Amniotic epithelial cell (primary cell): ENCODE measurements around the gene FAM174B.

Source experiments
- DNase-seq: peaks from one replicate; pipeline ENCODE4 v3.0.0-alpha.2; 2010; ENCODE audit warnings: low read depth

FAM174B gene

DNA sequence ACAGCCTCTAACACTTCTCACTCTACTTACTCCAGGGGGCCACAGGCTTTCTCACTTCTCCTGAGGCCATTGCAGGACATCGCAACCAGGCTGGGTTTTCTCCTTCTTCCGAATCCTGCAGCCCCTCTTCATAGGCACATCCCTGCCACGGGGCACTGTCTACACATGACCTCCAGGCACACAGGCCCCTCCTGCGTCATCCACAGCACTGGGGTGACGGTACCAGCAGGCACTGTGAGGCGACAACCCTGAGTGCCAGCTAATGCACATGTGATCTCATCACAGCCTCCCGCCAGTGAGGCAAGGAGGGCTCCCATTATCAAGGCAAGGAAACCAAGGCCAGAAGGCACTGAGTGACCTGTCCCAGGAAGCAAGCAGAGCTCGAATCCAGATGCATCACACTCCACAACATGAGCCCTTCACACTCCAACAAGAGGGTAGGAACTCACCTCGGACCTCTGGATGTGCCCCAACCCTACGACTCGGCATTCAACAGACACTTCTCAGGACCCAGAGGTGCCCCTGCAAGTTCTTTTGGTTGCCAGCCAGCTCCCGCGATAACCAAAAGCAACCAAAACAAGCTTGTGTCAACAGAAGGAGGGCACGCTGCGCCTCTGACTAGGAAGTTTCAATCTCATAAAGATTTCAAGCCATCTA, 16.7 kb downstream of the FAM174B start:
- DNase-seq = no peak

DNA sequence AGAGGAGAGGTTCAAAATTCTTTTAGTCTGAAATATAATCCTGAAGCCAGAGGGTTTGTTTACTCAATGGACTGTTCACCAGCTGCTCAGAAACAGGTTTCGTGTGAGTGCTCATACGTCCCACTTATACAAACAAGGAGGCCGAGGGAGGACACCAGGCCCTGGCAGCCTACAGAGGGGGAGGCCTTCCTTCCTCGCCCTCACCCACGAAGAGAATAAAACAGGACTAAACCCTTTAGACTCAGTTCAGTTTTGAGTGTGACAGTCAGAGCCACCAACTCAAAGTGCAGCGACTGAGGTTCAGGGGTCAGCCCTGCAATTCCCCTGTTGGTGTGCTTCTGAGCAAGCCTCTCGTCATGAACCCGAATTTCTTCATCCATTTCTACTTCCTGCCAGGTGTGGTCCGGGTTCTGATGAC, 17.3 kb downstream of the FAM174B start:
- DNase-seq = no peak

- DNase-seq = no peak
These were observed 17.9 kb downstream of the FAM174B start for GRCh38 chr15:92637626-92638025.

GRCh38 chr15:92636908-92637481, 18.6 kb downstream of the FAM174B start:
- no peak for DNase-seq

- DNase-seq = no peak
These were observed 19.1 kb downstream of the FAM174B start for GRCh38 chr15:92636401-92636907.

DNA sequence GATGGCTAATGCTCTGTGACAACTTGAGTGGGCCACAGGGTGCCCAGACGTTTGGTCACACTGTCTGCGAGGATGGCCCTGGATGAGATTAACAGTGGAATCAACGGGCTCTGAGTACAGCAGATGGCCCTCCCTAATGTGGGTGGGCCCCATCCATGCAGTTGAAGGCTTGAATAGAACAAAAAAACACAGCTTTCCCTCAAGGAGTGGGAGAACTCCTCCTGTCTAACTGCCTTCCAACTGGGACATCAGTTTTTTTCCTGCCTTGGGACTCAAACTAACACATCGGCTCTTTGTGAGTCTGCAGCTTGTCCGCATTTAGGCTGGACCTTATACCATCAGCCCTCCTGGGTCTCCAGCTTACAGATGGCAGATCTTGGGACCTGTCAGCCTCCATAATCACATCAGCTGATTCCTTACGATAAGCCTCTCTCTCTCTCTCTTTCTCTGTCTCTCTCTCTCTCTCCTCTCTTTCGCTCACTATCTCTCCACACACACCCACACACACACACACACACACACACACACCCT, 20.8 kb downstream of the FAM174B start:
- DNase-seq = no peak

DNA sequence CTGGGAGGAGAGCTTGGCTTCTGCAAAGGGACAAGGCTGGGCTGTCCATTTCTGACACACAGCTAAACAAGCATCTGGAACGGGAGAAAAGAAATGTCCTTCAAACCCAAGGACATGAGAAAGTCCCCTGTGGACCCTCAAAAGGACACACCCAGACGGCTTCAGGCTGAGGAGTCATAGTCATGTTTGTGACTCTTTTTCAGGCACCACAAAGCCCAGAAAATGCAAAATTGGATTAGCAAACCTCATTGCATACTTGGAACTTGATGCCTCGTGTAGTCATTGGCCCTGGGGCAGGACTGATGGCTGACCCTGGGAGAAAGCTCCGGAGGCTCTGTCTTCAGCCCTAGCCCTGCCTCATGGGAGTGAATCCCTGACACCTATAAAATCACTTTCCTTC, 21.5 kb downstream of the FAM174B start:
- DNase-seq = no peak

DNA sequence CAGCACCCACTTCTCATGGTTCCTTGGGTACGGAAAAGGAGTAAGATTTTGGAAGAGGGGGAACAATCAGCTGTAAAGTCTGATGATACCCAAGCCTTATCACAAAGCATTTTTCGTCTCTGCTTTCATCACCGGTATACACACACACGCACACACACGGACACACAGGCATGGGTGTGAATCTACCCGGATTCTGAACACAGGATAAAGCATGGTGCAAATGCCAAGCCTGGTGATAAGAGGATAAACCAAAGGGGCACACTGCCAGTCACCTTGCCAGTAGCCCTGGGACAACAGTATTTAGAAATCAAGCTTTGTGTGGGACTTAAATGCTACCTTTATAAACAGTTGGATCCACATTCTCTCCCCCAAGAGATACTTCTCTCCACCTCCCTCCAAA, 22.2 kb downstream of the FAM174B start:
- no peak for DNase-seq

DNA sequence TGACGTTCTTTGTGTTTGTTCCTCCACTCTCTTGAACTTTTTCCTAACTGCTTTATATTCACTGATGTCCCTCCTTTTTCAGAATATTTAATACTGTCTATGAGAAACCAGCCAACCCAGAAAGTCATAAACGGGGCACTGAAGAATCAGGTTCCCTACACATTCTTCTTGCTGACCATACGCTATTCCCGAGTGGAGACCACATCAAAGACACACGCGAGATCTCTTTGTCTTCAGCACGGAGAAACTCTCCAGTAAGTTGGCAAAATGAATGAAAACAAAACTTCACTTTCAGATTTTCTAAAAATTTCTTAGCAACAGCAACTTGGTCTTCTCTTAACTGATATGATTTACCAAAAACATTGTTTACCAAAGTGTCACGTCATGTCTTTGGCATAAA, 22.6 kb downstream of the FAM174B start:
- no peak for DNase-seq

- no peak for DNase-seq
These were observed 23.9 kb downstream of the FAM174B start for GRCh38 chr15:92631721-92632120.

DNA sequence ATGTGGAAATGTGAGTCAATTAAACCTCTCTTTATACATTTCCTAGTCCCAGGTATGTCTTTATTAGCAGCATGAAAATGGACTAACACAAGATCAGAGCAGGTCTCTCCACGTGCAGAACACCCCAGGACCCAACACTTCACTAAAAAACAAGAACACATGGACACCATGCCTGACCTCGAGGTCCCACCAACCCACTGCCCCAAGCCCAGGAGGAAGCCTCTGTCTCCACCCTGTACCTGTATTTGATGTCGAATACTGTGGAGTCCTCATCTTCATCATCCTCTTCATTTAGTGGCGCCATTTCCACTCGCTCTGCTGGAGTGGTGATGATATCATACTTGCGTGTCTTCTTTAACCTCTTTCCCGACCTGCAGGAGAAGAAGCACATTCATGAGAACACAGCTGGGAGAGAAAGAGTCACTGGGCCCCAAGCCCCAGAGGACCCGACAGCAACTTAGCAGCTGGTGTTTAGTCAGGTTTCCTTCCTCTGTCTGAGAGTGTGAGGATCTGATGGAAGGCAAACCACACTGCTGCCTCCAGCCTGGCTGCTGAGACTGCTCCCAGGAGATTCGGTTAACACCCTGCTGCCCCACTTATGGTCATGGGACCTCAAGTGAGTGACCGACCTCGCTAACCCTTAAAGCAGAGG, 25.5 kb downstream of the FAM174B start:
- no peak for DNase-seq

- no peak for DNase-seq
These were observed 26.1 kb downstream of the FAM174B start for GRCh38 chr15:92629276-92629974.

DNA sequence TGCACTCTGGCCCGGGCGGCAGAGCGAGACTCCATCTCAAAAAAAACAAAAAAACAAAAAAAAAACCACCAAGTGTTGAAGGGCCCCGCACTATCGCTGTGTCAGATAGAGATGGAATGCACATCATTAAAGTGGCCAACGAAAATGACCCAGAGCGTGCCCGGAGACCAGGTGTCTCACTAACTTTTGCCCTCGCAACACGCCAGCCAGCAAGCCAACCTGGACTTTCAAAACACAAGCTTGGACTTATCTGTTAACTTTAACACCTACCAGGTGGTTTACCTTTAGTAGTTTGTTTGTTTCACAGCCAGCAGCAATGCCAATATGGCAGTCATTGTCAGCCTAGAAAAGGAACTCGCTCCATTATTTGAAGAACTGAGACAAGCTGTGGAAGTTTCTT, 28.6 kb downstream of the FAM174B start:
- DNase-seq = no peak

DNA sequence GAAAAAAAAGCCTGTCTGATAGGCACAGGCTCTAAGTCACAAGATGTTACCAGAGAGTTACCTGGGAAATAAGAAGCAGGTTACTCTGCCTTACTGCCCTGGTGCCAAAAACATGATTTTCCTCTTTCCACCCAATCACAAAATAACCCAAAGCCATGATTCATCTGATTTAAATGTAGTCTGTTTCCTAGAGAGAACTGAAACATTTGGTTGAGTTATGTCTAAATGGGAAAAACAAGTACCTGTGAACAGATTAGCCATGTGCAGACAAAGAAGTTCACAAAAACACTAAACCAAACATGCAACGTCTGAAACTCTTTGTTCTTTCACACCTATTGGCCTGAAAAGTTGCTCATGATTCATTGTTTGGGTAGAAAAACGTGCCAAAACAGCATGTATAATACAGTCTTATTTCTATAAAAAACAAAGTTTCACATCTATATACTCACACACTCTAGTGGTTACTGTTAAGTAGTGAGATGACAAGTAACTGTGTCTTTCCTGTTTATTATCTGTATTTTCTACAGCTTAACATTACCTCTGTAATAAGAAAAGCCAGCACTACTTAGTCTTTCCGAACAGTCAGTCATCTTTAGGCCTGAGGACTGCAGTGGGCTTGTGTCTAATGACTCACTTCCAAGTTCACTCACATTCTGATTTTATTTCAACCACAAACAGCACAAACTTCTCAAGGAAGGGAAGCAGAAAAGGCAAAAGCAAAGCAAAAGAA, 30.2 kb downstream of the FAM174B start:
- peak; percentile 85 for DNase-seq

GRCh38 chr15:92624401-92624991, 31.1 kb downstream of the FAM174B start:
- no peak for DNase-seq

GRCh38 chr15:92623435-92623834, 32.1 kb downstream of the FAM174B start:
- DNase-seq = no peak

DNA sequence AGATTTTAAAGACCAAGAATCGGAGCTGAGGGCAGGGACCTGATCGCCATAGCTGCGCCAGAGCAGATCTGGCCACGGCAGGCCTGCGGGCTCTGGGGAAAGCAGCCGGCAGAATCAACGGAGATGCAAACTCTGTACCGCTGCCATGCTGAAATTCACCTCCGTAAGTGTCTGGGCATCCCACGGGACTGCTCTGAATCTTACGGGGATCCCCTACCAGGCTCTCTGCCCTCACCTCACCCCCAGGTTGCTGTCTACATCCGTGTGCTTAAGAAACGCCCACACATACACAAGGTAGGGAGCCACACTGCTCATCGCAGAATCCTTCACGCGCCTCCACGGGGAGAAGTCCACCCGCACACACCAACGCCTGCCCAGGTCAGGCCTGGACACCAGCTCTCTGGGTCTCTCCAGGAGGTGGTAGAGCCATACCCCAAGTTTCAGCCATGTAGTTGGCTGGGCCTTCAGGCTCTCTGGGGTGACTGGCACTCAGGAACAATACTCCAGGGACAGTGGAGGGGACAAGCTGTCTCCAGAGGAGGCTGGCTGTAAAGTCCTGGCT, 33.5 kb downstream of the FAM174B start:
- no peak for DNase-seq

DNA sequence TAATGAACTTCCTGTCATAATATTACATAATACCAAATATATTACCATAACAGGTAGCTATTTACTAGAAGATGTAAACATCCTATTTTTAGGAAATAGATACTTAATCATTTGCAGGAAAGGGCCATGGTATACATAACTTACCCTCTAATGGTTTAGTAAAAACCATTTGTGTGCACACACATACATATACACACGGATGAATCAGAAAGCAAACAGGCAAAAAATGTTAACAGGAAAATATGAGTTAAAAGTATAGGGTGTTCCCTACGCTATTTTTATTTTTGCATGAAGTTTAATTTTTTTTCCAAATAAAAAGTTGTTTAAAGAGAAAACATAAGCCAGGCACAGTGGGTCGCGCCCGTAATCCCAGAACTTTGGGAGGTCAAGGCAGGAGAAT, 34.6 kb downstream of the FAM174B start:
- no peak for DNase-seq

- DNase-seq = peak; percentile 74
These were observed 36.2 kb downstream of the FAM174B start for GRCh38 chr15:92619145-92620101.
